Activated T-helper 1 cell treated with anti-CD3 and anti-CD28 coated beads, Interleukin-2, amount 50 U/mL, for 16 hours (primary cell): ENCODE data around the gene ALG9.

Source experiments
- DNase-seq, 2 donors: peaks; one replicate each; pipeline ENCODE4 v3.0.0-alpha.2; 2020; ENCODE audit warnings: low read depth in 1 of 2, low spot score in 1 of 2

Gene ALG9, protein sequence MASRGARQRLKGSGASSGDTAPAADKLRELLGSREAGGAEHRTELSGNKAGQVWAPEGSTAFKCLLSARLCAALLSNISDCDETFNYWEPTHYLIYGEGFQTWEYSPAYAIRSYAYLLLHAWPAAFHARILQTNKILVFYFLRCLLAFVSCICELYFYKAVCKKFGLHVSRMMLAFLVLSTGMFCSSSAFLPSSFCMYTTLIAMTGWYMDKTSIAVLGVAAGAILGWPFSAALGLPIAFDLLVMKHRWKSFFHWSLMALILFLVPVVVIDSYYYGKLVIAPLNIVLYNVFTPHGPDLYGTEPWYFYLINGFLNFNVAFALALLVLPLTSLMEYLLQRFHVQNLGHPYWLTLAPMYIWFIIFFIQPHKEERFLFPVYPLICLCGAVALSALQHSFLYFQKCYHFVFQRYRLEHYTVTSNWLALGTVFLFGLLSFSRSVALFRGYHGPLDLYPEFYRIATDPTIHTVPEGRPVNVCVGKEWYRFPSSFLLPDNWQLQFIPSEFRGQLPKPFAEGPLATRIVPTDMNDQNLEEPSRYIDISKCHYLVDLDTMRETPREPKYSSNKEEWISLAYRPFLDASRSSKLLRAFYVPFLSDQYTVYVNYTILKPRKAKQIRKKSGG

DNA sequence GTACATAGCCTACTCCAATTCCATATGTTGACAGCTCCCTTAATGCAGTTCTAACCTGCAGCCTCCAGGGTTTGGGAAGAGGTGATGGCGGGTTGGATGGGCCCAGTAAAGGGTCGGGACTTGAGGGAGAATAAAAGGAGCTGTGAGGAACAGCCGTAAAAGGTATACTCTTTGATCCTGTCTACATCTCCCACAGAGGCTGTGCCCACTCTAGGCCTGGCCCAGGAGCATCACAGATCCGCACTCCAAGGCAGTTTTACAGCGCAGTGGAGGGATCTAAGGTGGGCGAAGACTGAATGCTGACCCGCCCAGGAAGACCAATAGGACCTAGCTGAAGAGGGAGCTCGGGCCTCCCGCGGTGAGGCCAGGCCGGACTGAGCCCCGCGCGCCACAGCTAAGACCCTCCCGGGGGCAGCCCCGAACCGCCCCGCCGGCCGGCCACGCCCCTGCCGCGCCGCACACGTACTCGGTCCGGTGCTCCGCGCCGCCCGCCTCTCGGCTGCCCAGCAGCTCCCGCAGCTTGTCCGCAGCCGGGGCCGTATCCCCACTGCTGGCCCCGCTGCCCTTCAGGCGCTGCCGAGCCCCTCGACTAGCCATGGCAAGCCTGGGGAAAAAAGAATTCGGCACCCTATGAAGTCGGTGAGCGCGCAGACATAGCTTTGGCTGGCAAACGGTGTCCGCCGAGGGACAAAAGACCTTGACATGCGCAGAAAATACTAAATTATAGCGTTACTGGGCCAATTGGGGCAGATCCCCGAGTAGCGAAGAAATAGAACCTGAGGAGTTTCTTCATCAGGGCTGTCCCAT lies at the start of gene ALG9:
ALG9 (minus strand) TSS at position 696 of the 807 bp plus-strand sequence; CDS start at position 597, 99 bp downstream.
- peak; percentile 75 to 90 for DNase-seq

- no peak for DNase-seq
Observed at GRCh38 chr11:111920908-111921307, 49.5 kb upstream of the ALG9 start.

DNA sequence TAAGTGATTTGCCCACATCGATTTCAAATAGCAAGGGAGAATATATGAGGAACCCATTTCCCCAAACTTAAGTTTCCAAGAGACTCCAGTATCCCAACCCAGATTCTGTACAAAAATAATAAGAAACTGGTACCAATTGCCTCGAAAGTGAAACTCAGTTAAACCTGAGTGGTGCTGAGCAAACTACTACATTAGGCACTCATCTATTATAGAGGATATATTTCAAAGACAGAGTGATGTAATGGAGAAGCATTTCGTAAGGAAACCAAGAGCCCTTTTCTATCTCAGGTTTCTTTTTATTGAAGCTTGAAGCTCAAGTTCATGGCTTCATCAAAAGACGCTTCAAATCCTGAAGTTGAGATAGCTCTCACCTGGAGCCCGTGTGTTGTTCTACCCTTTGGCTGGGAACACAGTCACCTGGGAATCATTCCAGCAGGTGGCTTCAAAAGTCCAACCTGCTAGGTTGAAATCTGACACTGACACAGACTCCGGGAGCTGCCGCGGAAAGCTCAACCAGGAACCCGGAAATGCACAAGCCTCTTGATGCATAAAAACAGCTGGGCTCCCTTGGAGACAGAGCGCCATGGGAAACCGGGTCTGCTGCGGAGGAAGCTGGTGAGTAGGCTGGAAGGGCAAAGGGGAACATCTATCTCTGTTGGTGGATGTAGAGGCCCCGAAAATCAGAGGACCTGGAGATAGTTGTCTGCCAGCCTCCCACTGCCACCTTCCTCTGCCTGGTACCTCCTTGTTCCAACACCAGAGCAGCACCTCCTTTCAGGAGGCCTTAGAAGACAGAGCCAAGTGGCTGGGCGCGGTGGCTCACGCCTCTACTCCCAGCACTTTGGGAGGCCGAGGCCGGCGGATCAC lies 47.2 kb upstream of the ALG9 start, which contains the start of gene C11orf52:
C11orf52 (plus strand) TSS at position 524 of the 867 bp plus-strand sequence; CDS start at position 584, 60 bp downstream.
- no peak for DNase-seq

DNA sequence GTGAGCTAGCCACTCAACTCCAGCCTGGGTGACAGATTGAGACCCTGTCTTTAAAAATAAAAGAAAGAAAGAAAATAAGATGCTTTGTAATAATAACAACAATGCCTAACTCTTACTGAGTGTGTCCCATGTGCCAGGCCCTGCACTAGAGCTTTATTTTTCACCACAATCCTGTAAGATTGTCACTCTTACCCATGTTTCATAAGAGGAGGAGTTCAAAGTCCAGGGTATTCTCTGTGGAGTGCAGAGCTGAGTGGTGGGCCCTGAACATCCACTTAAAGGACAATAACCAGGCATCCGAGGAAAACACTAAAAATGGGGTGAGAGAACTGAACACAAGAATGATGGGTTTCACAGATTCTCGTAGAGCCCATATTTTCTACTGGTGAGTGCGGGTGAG lies 46.4 kb upstream of the ALG9 start:
- no peak for DNase-seq

- DNase-seq, result no peak
Observed at GRCh38 chr11:111917312-111917711, 45.9 kb upstream of the ALG9 start.

DNA sequence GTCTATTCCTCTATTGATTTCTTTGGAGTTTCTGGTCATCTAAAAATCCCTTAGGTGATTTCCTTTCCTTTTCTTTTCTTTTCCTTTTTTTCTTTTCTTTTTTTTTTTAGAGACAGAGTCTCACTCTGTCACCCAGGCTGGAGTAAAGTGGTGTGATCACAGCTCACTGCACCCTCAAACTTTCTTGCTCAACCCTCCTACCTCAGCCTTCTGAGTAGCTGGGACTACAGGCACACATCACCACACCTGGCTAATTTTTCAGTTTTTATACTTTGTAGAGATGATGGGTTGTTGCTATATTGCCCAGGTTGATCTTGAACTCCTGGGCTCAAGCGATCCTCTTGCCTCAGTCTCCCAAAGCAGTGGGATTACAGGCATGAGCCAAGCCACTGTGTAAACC lies 45.4 kb upstream of the ALG9 start:
- DNase-seq, result no peak

- no peak for DNase-seq
Observed at GRCh38 chr11:111913997-111914396, 42.6 kb upstream of the ALG9 start.

GRCh38 chr11:111913031-111913861 lies 41.9 kb upstream of the ALG9 start:
- DNase-seq, result no peak

- DNase-seq, result no peak
Observed at GRCh38 chr11:111912535-111912934, 41.2 kb upstream of the ALG9 start, which contains the start of gene HSPB2. TSS of gene HSPB2 (plus strand) at chr11:111912734. CDS start at chr11:111912830, 96 bp downstream.

GRCh38 chr11:111911563-111912401 lies 40.4 kb upstream of the ALG9 start, which contains the start of gene CRYAB:
TSS of gene CRYAB (minus strand) at chr11:111911770. CDS start at chr11:111911724, 46 bp downstream.
- no peak for DNase-seq

DNA sequence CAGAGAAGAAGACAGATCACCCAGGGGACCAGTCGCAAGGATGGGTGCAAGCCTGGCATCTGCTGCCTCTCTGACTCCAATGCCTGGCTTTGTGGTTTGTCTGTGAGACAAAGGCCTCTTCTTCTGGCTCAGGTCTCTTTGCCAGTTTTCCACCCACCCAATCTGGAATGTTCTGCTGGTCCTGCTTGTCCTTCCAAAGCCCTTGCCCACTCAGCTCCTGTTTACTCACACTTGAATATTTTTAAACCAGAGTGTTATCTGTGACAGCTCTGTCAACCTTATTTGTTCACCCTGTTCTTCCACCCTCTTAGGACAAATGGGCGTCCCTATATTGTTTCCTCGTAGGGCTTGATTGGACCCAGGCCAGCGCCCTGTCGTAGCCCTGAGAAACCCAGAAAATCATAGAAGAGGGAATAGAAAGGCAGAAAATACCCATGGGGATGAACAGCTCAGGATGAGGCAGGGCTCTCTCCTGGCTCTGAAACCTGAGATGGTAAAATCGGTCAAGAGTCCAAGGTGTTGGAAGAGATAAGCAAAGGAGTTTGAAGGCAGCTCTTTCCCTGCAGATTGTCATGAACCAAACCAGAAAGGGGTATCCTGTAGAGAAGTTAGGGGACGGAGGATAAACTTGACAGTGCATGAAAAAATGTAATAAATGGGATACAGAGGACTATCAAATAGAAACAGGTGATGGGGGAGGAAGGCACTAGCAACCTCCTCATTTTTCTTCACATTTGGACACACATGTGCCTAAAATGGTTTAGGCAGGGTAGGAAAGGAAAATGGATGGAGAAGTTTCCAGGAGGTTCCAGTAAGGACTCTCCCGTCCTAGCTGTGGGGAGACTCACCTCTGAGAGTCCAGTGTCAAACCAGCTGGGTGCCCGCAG lies 39.5 kb upstream of the ALG9 start:
- DNase-seq, result no peak

GRCh38 chr11:111909378-111909777 lies 38.0 kb upstream of the ALG9 start:
- no peak for DNase-seq

GRCh38 chr11:111908639-111909305 lies 37.4 kb upstream of the ALG9 start:
- no peak for DNase-seq

DNA sequence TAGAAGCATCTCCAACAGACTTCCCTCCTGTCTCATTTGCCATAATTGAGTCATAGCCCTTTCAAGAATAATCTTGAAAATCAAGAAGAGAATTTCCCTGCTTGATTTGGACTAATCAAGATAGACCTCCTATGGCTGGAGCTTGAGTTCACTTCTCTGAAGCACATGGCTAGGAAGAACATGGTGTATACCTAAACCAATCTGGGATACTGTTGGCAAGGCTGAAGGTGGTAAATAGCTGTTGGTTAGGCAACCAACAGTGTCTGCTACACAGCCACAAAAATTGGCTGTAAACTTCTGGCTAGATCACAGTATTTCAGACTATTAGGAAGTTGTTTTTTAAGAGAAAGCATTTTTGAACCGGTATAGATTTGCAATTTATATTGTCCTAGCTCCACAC lies 35.3 kb upstream of the ALG9 start:
- DNase-seq, result no peak

DNA sequence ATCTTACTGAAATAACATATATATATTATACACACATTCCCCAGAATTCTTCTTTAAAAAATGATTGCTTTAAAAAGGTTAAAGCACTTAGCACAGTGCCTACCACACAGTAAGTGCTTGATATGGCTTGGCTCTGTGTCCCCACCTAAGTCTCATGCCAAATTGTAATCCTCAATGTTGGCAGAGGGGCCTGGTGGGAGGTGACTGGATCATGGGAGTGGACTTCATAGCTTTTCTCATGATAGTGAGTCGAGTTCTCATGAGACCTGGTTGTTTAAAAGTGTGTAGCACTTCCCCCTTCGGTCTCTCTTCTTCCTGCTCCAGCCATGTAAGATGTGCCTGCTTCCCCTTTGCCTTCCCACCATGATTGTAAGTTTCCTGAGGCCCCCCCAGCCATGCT lies 34.0 kb upstream of the ALG9 start:
- DNase-seq, result no peak

DNA sequence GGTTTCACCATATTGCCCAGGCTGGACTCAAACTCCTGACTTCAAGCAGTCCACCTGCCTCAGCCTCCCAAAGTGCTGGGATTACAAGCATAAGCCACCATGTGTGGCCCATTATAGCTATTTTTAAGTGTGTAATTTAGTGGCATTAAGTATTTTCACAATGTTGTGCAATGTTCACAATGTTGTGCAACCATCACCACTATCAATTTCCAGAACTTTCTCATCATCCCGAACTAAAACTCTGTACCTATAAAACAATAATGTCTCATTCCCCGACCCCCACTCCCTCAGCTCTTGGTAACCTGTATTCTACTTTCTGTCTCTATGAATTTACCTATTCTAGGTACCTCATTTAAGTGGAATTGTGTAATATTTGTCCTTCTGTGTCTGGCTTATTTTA lies 15.5 kb upstream of the ALG9 start:
- no peak for DNase-seq

DNA sequence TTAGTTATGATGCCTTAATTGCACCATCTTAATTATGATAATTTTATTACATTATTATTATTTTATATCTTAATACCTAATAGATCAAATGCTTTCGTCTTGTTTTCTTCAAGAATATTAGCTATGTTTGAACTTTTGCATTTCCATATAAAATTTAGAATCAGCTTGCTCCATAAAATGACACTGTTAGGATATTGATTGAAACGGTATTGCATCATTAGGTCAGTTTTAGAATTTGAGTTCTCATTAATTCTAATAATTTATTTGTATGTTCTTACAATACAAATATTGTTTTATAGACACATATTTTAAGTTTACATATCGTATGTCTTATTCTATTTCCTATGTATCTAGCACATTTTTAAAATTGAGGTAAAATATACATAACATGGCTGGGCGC lies 14.7 kb upstream of the ALG9 start:
- DNase-seq, result no peak
